Measurements from ENCODE around the gene PNMA6F.
A peak's percentile ranks its signal among the peaks of the same experiment; 100 is the strongest.

The PNMA6F gene

GRCh38 chrX:153310901-153311300 lies 10.7 kb downstream of the PNMA6F start:
- no peak overlapping the region for H3K4me3 ChIP-seq (replicated peaks; ENCODE audit: low read depth, low read length)
- DNase-seq (ENCODE audit: low read depth), result no peak
- no peak for TF ChIP-seq CTCF (IDR thresholded peaks at IDR 0.05; ENCODE audit: low read length, missing control alignments)

GRCh38 chrX:153307276-153308178 lies 14.0 kb downstream of the PNMA6F start:
- H3K4me3 ChIP-seq (replicated peaks; ENCODE audit: low read depth, low read length), result no peak overlapping the region
- no peak for TF ChIP-seq CTCF (IDR thresholded peaks at IDR 0.05; ENCODE audit: low read length, missing control alignments)
- peak; percentile 1 for DNase-seq (ENCODE audit: low read depth)

- no peak overlapping the region for H3K4me3 ChIP-seq (replicated peaks; ENCODE audit: low read depth, low read length)
- no peak for TF ChIP-seq CTCF (IDR thresholded peaks at IDR 0.05; ENCODE audit: low read length, missing control alignments)
- DNase-seq (ENCODE audit: low read depth), result no peak
Observed at GRCh38 chrX:153306527-153307115, 14.9 kb downstream of the PNMA6F start.

GRCh38 chrX:153305972-153306371 lies 15.6 kb downstream of the PNMA6F start:
- no peak for DNase-seq (ENCODE audit: low read depth)
- TF ChIP-seq CTCF (IDR thresholded peaks at IDR 0.05; ENCODE audit: low read length, missing control alignments), result no peak
- no peak overlapping the region for H3K4me3 ChIP-seq (replicated peaks; ENCODE audit: low read depth, low read length)

- TF ChIP-seq CTCF (IDR thresholded peaks at IDR 0.05; ENCODE audit: low read length, missing control alignments), result no peak
- no peak for DNase-seq (ENCODE audit: low read depth)
- no peak overlapping the region for H3K4me3 ChIP-seq (replicated peaks; ENCODE audit: low read depth, low read length)
Observed at GRCh38 chrX:153304988-153305736, 16.4 kb downstream of the PNMA6F start.

GRCh38 chrX:153303276-153304262 lies 18.0 kb downstream of the PNMA6F start:
- DNase-seq (ENCODE audit: low read depth), result no peak
- no peak overlapping the region for H3K4me3 ChIP-seq (replicated peaks; ENCODE audit: low read depth, low read length)
- TF ChIP-seq CTCF (IDR thresholded peaks at IDR 0.05; ENCODE audit: low read length, missing control alignments), result no peak

All from fibroblast of pulmonary artery (primary cell).